ENCODE data around the gene HOXC11.

Gene HOXC11

GRCh38 chr12:53986686-53987483 lies 14.0 kb downstream of the HOXC11 start:
- no peak for DNase-seq

GRCh38 chr12:53987787-53988230 lies 14.9 kb downstream of the HOXC11 start:
- no peak for DNase-seq

- no peak for DNase-seq
Observed at GRCh38 chr12:53988541-53989226, 15.8 kb downstream of the HOXC11 start.

- DNase-seq, result no peak
Observed at GRCh38 chr12:53989227-53990113, 16.5 kb downstream of the HOXC11 start.

GRCh38 chr12:53990311-53991076 lies 17.6 kb downstream of the HOXC11 start:
- no peak for DNase-seq

- DNase-seq, result no peak
Observed at GRCh38 chr12:53991077-53991460, 18.1 kb downstream of the HOXC11 start.

GRCh38 chr12:53992377-53992889 lies 19.5 kb downstream of the HOXC11 start:
- DNase-seq, result no peak

- DNase-seq, result no peak
Observed at GRCh38 chr12:53993162-53994008, 20.5 kb downstream of the HOXC11 start.

GRCh38 chr12:53994009-53994263 lies 21.0 kb downstream of the HOXC11 start:
- no peak for DNase-seq

- no peak for DNase-seq
Observed at GRCh38 chr12:53994264-53995001, 21.5 kb downstream of the HOXC11 start.

GRCh38 chr12:53995002-53995377 lies 22.1 kb downstream of the HOXC11 start:
- DNase-seq, result no peak

GRCh38 chr12:53995378-53996239 lies 22.7 kb downstream of the HOXC11 start:
- DNase-seq, result no peak

GRCh38 chr12:53996240-53997203 lies 23.6 kb downstream of the HOXC11 start:
- DNase-seq, result no peak

GRCh38 chr12:53997204-53998109 lies 24.5 kb downstream of the HOXC11 start:
- DNase-seq, result no peak

GRCh38 chr12:53998110-53998899 lies 25.4 kb downstream of the HOXC11 start:
- DNase-seq, result no peak

- no peak for DNase-seq
Observed at GRCh38 chr12:53998900-53999236, 25.9 kb downstream of the HOXC11 start.
